OCI-LY1 (cell line): ENCODE results near the gene TTC17.
"Not testable (repeated sequence)": the region's sequence is repeated elsewhere in the genome, so short reads cannot be mapped to it uniquely, and the experiment has no call there.

Experiments
- H2AFZ ChIP-seq: fragments of 200-600 bp; sonication (generic), shearing (Covaris generic); 2 replicates; pipeline ENCODE4 v1.6.0; 2014; ENCODE audit warnings: antibody characterized with exemption, mild to moderate bottlenecking, low read length
- H3F3A ChIP-seq: fragments of 200-600 bp; sonication (generic), shearing (Covaris generic); 2 replicates; pipeline ENCODE4 v1.6.0; 2014; ENCODE audit warnings: mild to moderate bottlenecking, antibody characterized with exemption, low read length, moderate library complexity; ENCODE audit not compliant: insufficient read depth
- H3K27ac ChIP-seq: fragments of 200-600 bp; sonication (generic); 2 replicates; pipeline ENCODE4 v1.5.1; 2014; ENCODE audit warnings: low read length, mixed run types, mild to moderate bottlenecking, low read depth; ENCODE audit not compliant: poor library complexity, severe bottlenecking
- H3K27me3 ChIP-seq: fragments of 200-600 bp; sonication (generic); 2 replicates; pipeline ENCODE4 v1.6.0; 2014; ENCODE audit warnings: antibody characterized with exemption, mild to moderate bottlenecking, low read length, moderate library complexity; ENCODE audit not compliant: insufficient read depth
- H3K36me3 ChIP-seq: fragments of 200-600 bp; sonication (generic); 2 replicates; pipeline ENCODE4 v1.6.1; 2014; ENCODE audit warnings: mild to moderate bottlenecking, antibody characterized with exemption, low read length, moderate library complexity, mixed read lengths; ENCODE audit not compliant: insufficient read depth
- H3K4me1 ChIP-seq: fragments of 200-600 bp; sonication (generic); 2 replicates; pipeline ENCODE4 v1.5.1; 2014; ENCODE audit warnings: mild to moderate bottlenecking, low read length, moderate library complexity; ENCODE audit not compliant: insufficient read depth, severe bottlenecking
- H3K4me2 ChIP-seq: fragments of 200-600 bp; sonication (generic), shearing (Covaris generic); 2 replicates; pipeline ENCODE4 v1.6.1; 2014; ENCODE audit warnings: low read length
- H3K4me3 ChIP-seq: fragments of 200-600 bp; sonication (generic); 2 replicates; pipeline ENCODE4 v1.5.1; 2014; ENCODE audit warnings: low read length, low read depth, mild to moderate bottlenecking, mixed read lengths; ENCODE audit not compliant: poor library complexity, severe bottlenecking
- H3K79me2 ChIP-seq: fragments of 200-600 bp; shearing (Covaris generic); 2 replicates; pipeline ENCODE4 v1.6.1; 2016; ENCODE audit warnings: mixed run types, low read length, mixed read lengths; ENCODE audit not compliant: insufficient read depth
- H3K9ac ChIP-seq: fragments of 200-600 bp; sonication (generic), shearing (Covaris generic); 2 replicates; pipeline ENCODE4 v1.6.1; 2014; ENCODE audit warnings: mild to moderate bottlenecking, low read length, mixed read lengths
- H3K9me2 ChIP-seq: fragments of 200-600 bp; sonication (generic), shearing (Covaris generic); 2 replicates; pipeline ENCODE4 v1.6.1; 2014; ENCODE audit warnings: low read depth, mild to moderate bottlenecking, low read length, mixed read lengths
- H3K9me3 ChIP-seq: fragments of 200-600 bp; shearing (Covaris generic); 2 replicates; pipeline ENCODE4 v1.6.1; 2014; ENCODE audit warnings: low read length, mixed read lengths
- H4K20me1 ChIP-seq: fragments of 200-600 bp; sonication (generic), shearing (Covaris generic); 2 replicates; pipeline ENCODE4 v1.6.0; 2016; ENCODE audit warnings: mild to moderate bottlenecking, low read length; ENCODE audit not compliant: insufficient read depth
- CTCF ChIP-seq: fragments of 200-600 bp; sonication (generic), shearing (Covaris generic); IDR thresholded peaks from 2 replicates; pipeline ENCODE4 v1.5.1; 2017; ENCODE audit warnings: mild to moderate bottlenecking, antibody characterized with exemption, low read length, moderate library complexity, mixed read lengths
- EZH2 ChIP-seq: fragments of 200-600 bp; sonication (generic), shearing (Covaris generic); IDR thresholded peaks from 2 replicates; pipeline ENCODE4 v1.8.0; 2017; ENCODE audit warnings: borderline replicate concordance, mixed run types, mild to moderate bottlenecking, antibody characterized with exemption, low read length, moderate library complexity, mixed read lengths

TTC17 gene

GRCh38 chr11:43401252-43401651 lies 42.5 kb downstream of the TTC17 start:
- no peak for TF ChIP-seq EZH2
- no peak for TF ChIP-seq CTCF
- H3K36me3 ChIP-seq, result peaks cover 89% of the 10 kb centered on the region

DNA sequence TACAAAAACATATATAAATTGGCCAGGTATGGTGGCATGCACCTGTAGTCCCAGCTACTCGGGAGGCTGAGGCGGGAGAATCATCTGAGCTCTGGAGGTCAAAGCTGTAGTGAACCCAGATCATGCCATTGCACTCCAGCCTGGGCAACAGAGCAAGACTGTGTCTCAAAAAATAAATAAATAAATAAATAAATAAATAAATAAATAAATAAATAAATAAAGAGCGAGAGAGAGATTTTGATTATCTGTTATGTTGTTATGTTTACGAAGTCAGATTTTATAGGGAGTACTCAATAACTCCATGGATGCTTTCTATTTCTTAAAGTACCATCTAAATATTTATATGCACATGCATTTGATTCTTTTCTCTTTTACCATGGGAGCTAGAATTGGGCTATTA lies 43.1 kb downstream of the TTC17 start:
- peaks cover 89% of the 10 kb centered on the region for H3K36me3 ChIP-seq
- H3K4me3 ChIP-seq, H3K79me2 ChIP-seq, H3K27ac ChIP-seq, H3F3A ChIP-seq, H3K9me2 ChIP-seq, H4K20me1 ChIP-seq, H3K9ac ChIP-seq, H3K4me1 ChIP-seq, H3K9me3 ChIP-seq, H2AFZ ChIP-seq, H3K4me2 ChIP-seq, H3K27me3 ChIP-seq: not testable (repeated sequence)

More at GRCh38 chr11:43401252-43401651, 42.5 kb downstream of the TTC17 start:
- Histone ChIP-seq H3F3A (no peaks in the 10 kb centered on the region), H3K4me3 (no peak overlapping the region), H4K20me1 (no peaks in the 10 kb centered on the region), H3K4me2 (no peak overlapping the region), H2AFZ (no peak overlapping the region), H3K27ac (no peak overlapping the region), H3K9me3 (no peaks in the 10 kb centered on the region), H3K4me1 (no peaks in the 10 kb centered on the region), H3K27me3 (no peaks in the 10 kb centered on the region), H3K79me2 (no peaks in the 10 kb centered on the region), H3K9me2 (no peaks in the 10 kb centered on the region), H3K9ac (no peak overlapping the region)

DNA sequence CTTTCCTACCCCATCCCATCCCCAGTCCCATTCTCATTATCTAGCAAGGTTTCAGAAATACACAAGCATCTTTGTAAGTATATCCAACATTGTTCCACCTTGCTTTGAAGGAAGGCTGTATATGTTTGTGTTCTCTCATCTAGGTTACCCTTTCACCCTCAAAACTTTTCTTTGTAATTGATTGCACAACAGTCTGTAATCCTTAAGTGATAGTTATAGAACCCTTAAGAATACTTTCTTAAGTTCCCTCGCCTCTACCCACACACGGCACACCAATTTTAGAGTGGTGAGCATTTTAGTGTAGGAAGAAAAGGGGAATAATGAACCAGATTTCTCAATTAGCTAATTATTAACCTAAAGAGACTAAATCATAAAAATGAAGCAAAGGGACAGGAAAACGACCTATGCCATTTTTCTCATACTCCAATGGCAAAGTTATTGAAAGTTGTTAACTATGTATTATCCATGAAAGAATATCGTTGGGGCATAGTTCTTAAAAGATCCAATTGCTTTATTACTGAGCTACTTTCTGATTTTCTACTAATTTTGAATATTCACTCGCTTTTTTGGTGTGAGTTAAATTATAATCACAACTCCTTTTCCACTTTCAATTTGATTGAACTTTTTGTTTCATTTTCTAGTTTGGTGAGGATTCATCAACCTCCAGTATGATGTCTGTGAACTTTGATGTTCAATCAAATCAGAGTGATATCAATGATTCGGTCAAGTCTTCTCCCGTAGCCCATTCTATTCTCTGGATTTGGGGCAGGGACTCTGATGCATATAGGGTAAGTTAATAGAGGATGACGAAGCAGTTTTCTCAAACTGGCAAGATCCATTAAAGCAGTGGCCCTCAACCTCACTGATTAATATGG lies 44.9 kb downstream of the TTC17 start:
- Histone ChIP-seq H3K9me3 (no peaks in the 10 kb centered on the region), H2AFZ (no peak overlapping the region), H3K27ac (no peak overlapping the region), H3K9me2 (no peaks in the 10 kb centered on the region), H3K36me3 (peaks cover 89% of the 10 kb centered on the region), H3K4me1 (no peaks in the 10 kb centered on the region), H3K9ac (no peak overlapping the region), H3F3A (no peaks in the 10 kb centered on the region), H3K27me3 (no peaks in the 10 kb centered on the region), H3K4me3 (no peak overlapping the region), H4K20me1 (no peaks in the 10 kb centered on the region), H3K79me2 (no peaks in the 10 kb centered on the region), H3K4me2 (no peak overlapping the region)
- TF ChIP-seq EZH2, result no peak
- TF ChIP-seq CTCF, result no peak

GRCh38 chr11:43404406-43404805 lies 45.7 kb downstream of the TTC17 start:
- H3K36me3 ChIP-seq, result peaks cover 89% of the 10 kb centered on the region
- no peaks in the 10 kb centered on the region for H3K79me2 ChIP-seq
- no peak overlapping the region for H3K27ac ChIP-seq
- H3K9ac ChIP-seq, result no peak overlapping the region
- TF ChIP-seq EZH2, result no peak
- no peak for TF ChIP-seq CTCF
- no peaks in the 10 kb centered on the region for H3F3A ChIP-seq
- no peaks in the 10 kb centered on the region for H3K9me3 ChIP-seq
- no peaks in the 10 kb centered on the region for H3K4me1 ChIP-seq
- H3K4me3 ChIP-seq, result no peak overlapping the region
- no peak overlapping the region for H2AFZ ChIP-seq
- H3K9me2 ChIP-seq, result no peaks in the 10 kb centered on the region
- H3K4me2 ChIP-seq, result no peak overlapping the region
- H4K20me1 ChIP-seq, result no peaks in the 10 kb centered on the region
- no peaks in the 10 kb centered on the region for H3K27me3 ChIP-seq
